ENCODE data around the gene METRNL. TPM values are rescaled to one million over a fixed set of nuclear protein-coding genes. Genes with fewer than 3 reads are reported as not detected.

Gene METRNL
- total RNA-seq, 2 experiments from 2014 or later = 16.9 to 23.3 TPM

GRCh38 chr17:83117583-83117982 is 38.2 kb downstream of the METRNL start:
- POLR2A ChIA-PET = interaction anchor here (0.5 to 1.3 kb wide), 3 partner anchors 19 to 439 kb away, joined by 3 read pairs; no protein-coding TSS in a partner anchor

GRCh38 chr17:83118071-83118841 is 38.8 kb downstream of the METRNL start:
- Histone ChIP-seq H3K4me3 (ENCODE audit: low read depth, low read length, poor library complexity, severe bottlenecking) (no peak overlapping the region), H3K79me2 (ENCODE audit: insufficient read depth, low read depth, low read length) (no peaks in the 10 kb centered on the region), H3K27ac (ENCODE audit: low read depth, low read length, poor library complexity, severe bottlenecking) (peak overlapping the region; percentile 18), H3K36me3 (ENCODE audit: insufficient read depth, low read length) (no peaks in the 10 kb centered on the region), H3K4me1 (ENCODE audit: insufficient read depth, low read length, poor library complexity, severe bottlenecking) (peaks cover 26% of the 10 kb centered on the region), H3K9me2 (ENCODE audit: insufficient read depth, low read length) (no peaks in the 10 kb centered on the region), H3K9me3 (ENCODE audit: low read length) (no peaks in the 10 kb centered on the region), H3K4me2 (ENCODE audit: low read length) (peak overlapping the region; percentile 35), H4K20me1 (ENCODE audit: insufficient read depth, low read length) (no peaks in the 10 kb centered on the region), H2AFZ (ENCODE audit: low read length) (peak overlapping the region; percentile 35)
- intact Hi-C loops (cut with micrococcal nuclease; ENCODE audit: unreplicated experiment) = loop anchor here (5.0 kb wide), 1 partner anchor 201 kb away; no protein-coding TSS in a partner anchor
- DNase-seq (ENCODE audit: low spot score) = peak; percentile 24
- POLR2A ChIA-PET = interaction anchor here (0.5 to 1.3 kb wide), 4 partner anchors 19 to 439 kb away, joined by 3 read pairs; no protein-coding TSS in a partner anchor
- TF ChIP-seq CTCF (conservative IDR thresholded peaks at IDR 0.05; ENCODE audit: low read length) (no peak), EZH2phosphoT487 (IDR thresholded peaks at IDR 0.05; ENCODE audit: borderline replicate concordance, low read depth, low read length) (no peak)
- CTCF ChIA-PET (ENCODE audit: unreplicated experiment) = interaction anchor here (0.6 to 1.1 kb wide), 4 partner anchors 56 to 436 kb away, joined by 3 to 4 read pairs (median 4); no protein-coding TSS in a partner anchor
- BruUV-seq (replicated peaks) = no TSS peak

More at GRCh38 chr17:83117583-83117982, 38.2 kb downstream of the METRNL start:
- H3K27ac ChIP-seq (ENCODE audit: low read depth, low read length, poor library complexity, severe bottlenecking) = no peak overlapping the region
- H3K9me3 ChIP-seq (ENCODE audit: low read length) = no peaks in the 10 kb centered on the region
- H3K79me2 ChIP-seq (ENCODE audit: insufficient read depth, low read depth, low read length) = no peaks in the 10 kb centered on the region
- TF ChIP-seq CTCF (conservative IDR thresholded peaks at IDR 0.05; ENCODE audit: low read length) = no peak
- no peak for TF ChIP-seq EZH2phosphoT487 (IDR thresholded peaks at IDR 0.05; ENCODE audit: borderline replicate concordance, low read depth, low read length)
- intact Hi-C loops (cut with micrococcal nuclease; ENCODE audit: unreplicated experiment) = loop anchor here (5.0 kb wide), 1 partner anchor 200 kb away; no protein-coding TSS in a partner anchor
- H3K4me2 ChIP-seq (ENCODE audit: low read length) = no peak overlapping the region
- peaks cover 26% of the 10 kb centered on the region for H3K4me1 ChIP-seq (ENCODE audit: insufficient read depth, low read length, poor library complexity, severe bottlenecking)
- no peak overlapping the region for H3K4me3 ChIP-seq (ENCODE audit: low read depth, low read length, poor library complexity, severe bottlenecking)
- no peaks in the 10 kb centered on the region for H4K20me1 ChIP-seq (ENCODE audit: insufficient read depth, low read length)
- no TSS peak for BruUV-seq (replicated peaks)
- no peak for DNase-seq (ENCODE audit: low spot score)
- H3K9me2 ChIP-seq (ENCODE audit: insufficient read depth, low read length) = no peaks in the 10 kb centered on the region
- H2AFZ ChIP-seq (ENCODE audit: low read length) = no peak overlapping the region
- CTCF ChIA-PET (ENCODE audit: unreplicated experiment) = interaction anchor here (0.6 to 1.1 kb wide), 2 partner anchors 56 to 75 kb away, joined by 4 read pairs; no protein-coding TSS in a partner anchor
- no peaks in the 10 kb centered on the region for H3K36me3 ChIP-seq (ENCODE audit: insufficient read depth, low read length)

Data from OCI-LY7 (cell line).